Measurements from ENCODE around the gene ATP5ME. TPM values are rescaled to one million over a fixed set of nuclear protein-coding genes. Genes with fewer than 3 reads are reported as not detected.

Gene ATP5ME
- total RNA-seq, 1 experiment from 2014 or later, result 355 TPM

- H3K4me3 Mint-ChIP-seq (ENCODE audit: unreplicated experiment), result no peak overlapping the region
- intact Hi-C loops (cut with micrococcal nuclease), result no loop called here
- ChIA-PET CTCF (no interaction called here), POLR2A (no interaction called here)
- H3K27ac Mint-ChIP-seq (ENCODE audit: low read depth, unreplicated experiment), result no peak overlapping the region
- no peaks in the 10 kb centered on the region for H3K27me3 Mint-ChIP-seq (ENCODE audit: insufficient read depth, unreplicated experiment)
- H3K36me3 Mint-ChIP-seq (ENCODE audit: insufficient read depth, unreplicated experiment), result peaks cover 5% of the 10 kb centered on the region
- H3K9me3 Mint-ChIP-seq (ENCODE audit: unreplicated experiment), result peaks cover 10% of the 10 kb centered on the region
- BruUV-seq (replicated peaks), result no TSS peak
- DNase-seq (ENCODE audit: unreplicated experiment), result no peak
- TF ChIP-seq, protein P1, sequence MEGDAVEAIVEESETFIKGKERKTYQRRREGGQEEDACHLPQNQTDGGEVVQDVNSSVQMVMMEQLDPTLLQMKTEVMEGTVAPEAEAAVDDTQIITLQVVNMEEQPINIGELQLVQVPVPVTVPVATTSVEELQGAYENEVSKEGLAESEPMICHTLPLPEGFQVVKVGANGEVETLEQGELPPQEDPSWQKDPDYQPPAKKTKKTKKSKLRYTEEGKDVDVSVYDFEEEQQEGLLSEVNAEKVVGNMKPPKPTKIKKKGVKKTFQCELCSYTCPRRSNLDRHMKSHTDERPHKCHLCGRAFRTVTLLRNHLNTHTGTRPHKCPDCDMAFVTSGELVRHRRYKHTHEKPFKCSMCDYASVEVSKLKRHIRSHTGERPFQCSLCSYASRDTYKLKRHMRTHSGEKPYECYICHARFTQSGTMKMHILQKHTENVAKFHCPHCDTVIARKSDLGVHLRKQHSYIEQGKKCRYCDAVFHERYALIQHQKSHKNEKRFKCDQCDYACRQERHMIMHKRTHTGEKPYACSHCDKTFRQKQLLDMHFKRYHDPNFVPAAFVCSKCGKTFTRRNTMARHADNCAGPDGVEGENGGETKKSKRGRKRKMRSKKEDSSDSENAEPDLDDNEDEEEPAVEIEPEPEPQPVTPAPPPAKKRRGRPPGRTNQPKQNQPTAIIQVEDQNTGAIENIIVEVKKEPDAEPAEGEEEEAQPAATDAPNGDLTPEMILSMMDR (IDR thresholded peaks at IDR 0.05; ENCODE audit: unreplicated experiment), result no peak
- H3K4me1 Mint-ChIP-seq (ENCODE audit: insufficient read depth, unreplicated experiment), result no peaks in the 10 kb centered on the region
These were observed 16.0 kb downstream of the ATP5ME start for GRCh38 chr4:657834-658667.

DNA sequence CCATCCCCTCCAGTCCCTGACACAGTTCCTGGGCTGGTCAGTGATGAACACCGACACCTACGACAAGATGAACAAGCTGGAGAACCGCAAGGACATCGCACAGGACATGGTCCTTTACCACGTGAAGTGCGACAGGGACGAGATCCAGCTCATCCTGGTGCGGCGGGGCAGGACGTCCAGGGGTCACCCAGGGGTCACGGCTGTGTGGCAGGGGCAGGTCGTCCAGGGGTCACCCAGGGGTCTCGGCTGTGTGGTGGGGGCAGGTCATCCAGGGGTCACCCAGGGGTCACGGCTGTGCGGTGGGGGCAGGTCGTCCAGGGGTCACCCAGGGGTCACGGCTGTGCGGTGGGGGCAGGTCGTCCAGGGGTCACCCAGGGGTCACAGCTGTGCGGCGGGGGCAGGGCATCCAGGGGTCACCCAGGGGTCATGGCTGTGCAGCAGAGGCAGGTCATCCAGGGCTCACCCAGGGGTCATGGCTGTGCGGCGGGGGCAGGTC lies 16.7 kb downstream of the ATP5ME start:
- TF ChIP-seq, protein P1 (IDR thresholded peaks at IDR 0.05; ENCODE audit: unreplicated experiment), result no peak
- peaks cover 5% of the 10 kb centered on the region for H3K36me3 Mint-ChIP-seq (ENCODE audit: insufficient read depth, unreplicated experiment)
- ChIA-PET CTCF (no interaction called here), POLR2A (no interaction called here)
- DNase-seq (ENCODE audit: unreplicated experiment), result no peak
- H3K4me3 Mint-ChIP-seq (ENCODE audit: unreplicated experiment), result no peak overlapping the region
- intact Hi-C loops (cut with micrococcal nuclease), result no loop called here
- no TSS peak for BruUV-seq (replicated peaks)
- no peaks in the 10 kb centered on the region for H3K27me3 Mint-ChIP-seq (ENCODE audit: insufficient read depth, unreplicated experiment)
- peaks cover 10% of the 10 kb centered on the region for H3K9me3 Mint-ChIP-seq (ENCODE audit: unreplicated experiment)
- no peaks in the 10 kb centered on the region for H3K4me1 Mint-ChIP-seq (ENCODE audit: insufficient read depth, unreplicated experiment)
- H3K27ac Mint-ChIP-seq (ENCODE audit: low read depth, unreplicated experiment), result no peak overlapping the region

- Mint-ChIP-seq H3K4me3 (ENCODE audit: unreplicated experiment) (no peak overlapping the region), H3K9me3 (ENCODE audit: unreplicated experiment) (peaks cover 10% of the 10 kb centered on the region), H3K27ac (ENCODE audit: low read depth, unreplicated experiment) (no peak overlapping the region), H3K4me1 (ENCODE audit: insufficient read depth, unreplicated experiment) (no peaks in the 10 kb centered on the region), H3K36me3 (ENCODE audit: insufficient read depth, unreplicated experiment) (peaks cover 5% of the 10 kb centered on the region), H3K27me3 (ENCODE audit: insufficient read depth, unreplicated experiment) (no peaks in the 10 kb centered on the region)
- CTCF ChIA-PET, result no interaction called here
- no TSS peak for BruUV-seq (replicated peaks)
- POLR2A ChIA-PET, result no interaction called here
- intact Hi-C loops (cut with micrococcal nuclease), result no loop called here
- TF ChIP-seq, protein P1 (IDR thresholded peaks at IDR 0.05; ENCODE audit: unreplicated experiment), result no peak
- DNase-seq (ENCODE audit: unreplicated experiment), result no peak
These were observed 17.4 kb downstream of the ATP5ME start for GRCh38 chr4:656436-657337.

DNA sequence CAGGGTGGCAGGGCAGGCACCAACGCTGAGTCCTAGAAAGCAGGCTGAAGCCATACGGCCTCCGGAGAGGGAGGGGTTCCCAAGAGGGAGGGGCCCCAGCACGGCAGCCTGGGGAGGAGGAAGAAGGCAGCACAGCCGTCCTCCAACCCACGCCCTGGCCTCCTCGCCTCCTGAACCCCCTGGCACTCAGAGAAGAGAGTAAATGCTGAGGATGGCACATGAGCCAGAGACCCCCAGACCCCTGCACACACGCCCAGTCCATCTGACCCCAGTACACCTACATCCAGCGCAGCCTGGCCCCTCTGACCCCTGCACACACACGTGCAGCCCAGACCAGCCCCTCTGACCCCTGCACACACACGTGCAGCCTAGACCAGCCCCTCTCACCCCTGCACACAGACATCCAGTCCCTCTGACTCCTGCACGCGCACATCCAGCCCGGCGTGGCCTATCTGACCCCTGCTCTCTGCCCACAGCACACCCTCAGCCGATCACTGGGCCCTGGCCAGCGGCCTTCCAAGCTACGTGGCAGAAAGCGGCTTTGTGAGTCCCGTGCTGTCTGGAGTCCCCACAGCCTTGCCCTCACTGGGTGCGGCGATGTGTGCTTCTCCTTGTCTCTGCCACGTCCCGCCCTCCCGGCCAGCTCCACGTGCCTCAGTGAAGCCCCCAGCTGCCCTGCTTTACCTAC lies 18.5 kb downstream of the ATP5ME start:
- no peak overlapping the region for H3K27ac Mint-ChIP-seq (ENCODE audit: low read depth, unreplicated experiment)
- POLR2A ChIA-PET, result no interaction called here
- intact Hi-C loops (cut with micrococcal nuclease), result no loop called here
- H3K4me1 Mint-ChIP-seq (ENCODE audit: insufficient read depth, unreplicated experiment), result no peaks in the 10 kb centered on the region
- H3K9me3 Mint-ChIP-seq (ENCODE audit: unreplicated experiment), result peaks cover 3% of the 10 kb centered on the region
- CTCF ChIA-PET, result no interaction called here
- H3K27me3 Mint-ChIP-seq (ENCODE audit: insufficient read depth, unreplicated experiment), result no peaks in the 10 kb centered on the region
- BruUV-seq (replicated peaks), result no TSS peak
- H3K4me3 Mint-ChIP-seq (ENCODE audit: unreplicated experiment), result no peak overlapping the region
- no peak for DNase-seq (ENCODE audit: unreplicated experiment)
- peaks cover 5% of the 10 kb centered on the region for H3K36me3 Mint-ChIP-seq (ENCODE audit: insufficient read depth, unreplicated experiment)
- TF ChIP-seq, protein P1 (IDR thresholded peaks at IDR 0.05; ENCODE audit: unreplicated experiment), result no peak
